ENCODE data around the gene MYBPHL. TPM values are rescaled to one million over a fixed set of nuclear protein-coding genes. Genes with fewer than 3 reads are reported as not detected.

MYBPHL gene
- total RNA-seq, 1 experiment from 2014 or later = 1.1 TPM

GRCh38 chr1:109277434-109278204 lies 29.2 kb downstream of the MYBPHL start:
- CTCF ChIA-PET = interaction anchor here (0.6 to 5.7 kb wide), 31 partner anchors 9 to 255 kb away, joined by 3 to 102 read pairs (median 4); partner anchors contain the start of gene SORT1
- H3K27ac Mint-ChIP-seq (ENCODE audit: low read depth, unreplicated experiment) = peak overlapping the region; percentile 16
- peak; percentile 70 for DNase-seq (ENCODE audit: unreplicated experiment)
- intact Hi-C loops (cut with micrococcal nuclease) = loop anchor here (1.0 to 5.0 kb wide), 2 partner anchors 122 to 255 kb away; no protein-coding TSS in a partner anchor
- no peaks in the 10 kb centered on the region for H3K27me3 Mint-ChIP-seq (ENCODE audit: insufficient read depth, unreplicated experiment)
- no peak overlapping the region for H3K4me3 Mint-ChIP-seq (ENCODE audit: unreplicated experiment)
- H3K4me1 Mint-ChIP-seq (ENCODE audit: insufficient read depth, unreplicated experiment) = peaks cover 48% of the 10 kb centered on the region
- no peaks in the 10 kb centered on the region for H3K9me3 Mint-ChIP-seq (ENCODE audit: unreplicated experiment)
- peaks cover 6% of the 10 kb centered on the region for H3K36me3 Mint-ChIP-seq (ENCODE audit: insufficient read depth, unreplicated experiment)
- POLR2A ChIA-PET = interaction anchor here (0.6 to 4.2 kb wide), 10 partner anchors 15 to 148 kb away, joined by 3 to 35 read pairs (median 4); partner anchors contain the start of genes PSMA5, SARS1 and SORT1
- TF ChIP-seq, protein P1, sequence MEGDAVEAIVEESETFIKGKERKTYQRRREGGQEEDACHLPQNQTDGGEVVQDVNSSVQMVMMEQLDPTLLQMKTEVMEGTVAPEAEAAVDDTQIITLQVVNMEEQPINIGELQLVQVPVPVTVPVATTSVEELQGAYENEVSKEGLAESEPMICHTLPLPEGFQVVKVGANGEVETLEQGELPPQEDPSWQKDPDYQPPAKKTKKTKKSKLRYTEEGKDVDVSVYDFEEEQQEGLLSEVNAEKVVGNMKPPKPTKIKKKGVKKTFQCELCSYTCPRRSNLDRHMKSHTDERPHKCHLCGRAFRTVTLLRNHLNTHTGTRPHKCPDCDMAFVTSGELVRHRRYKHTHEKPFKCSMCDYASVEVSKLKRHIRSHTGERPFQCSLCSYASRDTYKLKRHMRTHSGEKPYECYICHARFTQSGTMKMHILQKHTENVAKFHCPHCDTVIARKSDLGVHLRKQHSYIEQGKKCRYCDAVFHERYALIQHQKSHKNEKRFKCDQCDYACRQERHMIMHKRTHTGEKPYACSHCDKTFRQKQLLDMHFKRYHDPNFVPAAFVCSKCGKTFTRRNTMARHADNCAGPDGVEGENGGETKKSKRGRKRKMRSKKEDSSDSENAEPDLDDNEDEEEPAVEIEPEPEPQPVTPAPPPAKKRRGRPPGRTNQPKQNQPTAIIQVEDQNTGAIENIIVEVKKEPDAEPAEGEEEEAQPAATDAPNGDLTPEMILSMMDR (IDR thresholded peaks at IDR 0.05; ENCODE audit: unreplicated experiment) = peak; percentile 92
- BruUV-seq (replicated peaks) = no TSS peak

GRCh38 chr1:109275706-109276345 lies 31.0 kb downstream of the MYBPHL start:
- intact Hi-C loops (cut with micrococcal nuclease) = loop anchor here (5.0 kb wide), 1 partner anchor 256 kb away; no protein-coding TSS in a partner anchor
- no peak for DNase-seq (ENCODE audit: unreplicated experiment)
- H3K36me3 Mint-ChIP-seq (ENCODE audit: insufficient read depth, unreplicated experiment) = peaks cover 6% of the 10 kb centered on the region
- H3K4me3 Mint-ChIP-seq (ENCODE audit: unreplicated experiment) = peak overlapping the region; percentile 72
- peaks cover 30% of the 10 kb centered on the region for H3K4me1 Mint-ChIP-seq (ENCODE audit: insufficient read depth, unreplicated experiment)
- POLR2A ChIA-PET = interaction anchor here (0.5 to 4.2 kb wide), 9 partner anchors 68 to 238 kb away, joined by 3 to 35 read pairs (median 5); partner anchors contain the start of genes PSMA5 and SORT1
- TF ChIP-seq, protein P1 (IDR thresholded peaks at IDR 0.05; ENCODE audit: unreplicated experiment) = no peak
- H3K27me3 Mint-ChIP-seq (ENCODE audit: insufficient read depth, unreplicated experiment) = no peaks in the 10 kb centered on the region
- CTCF ChIA-PET = interaction anchor here (0.7 to 5.7 kb wide), 18 partner anchors 12 to 257 kb away, joined by 3 to 102 read pairs (median 6); partner anchors contain the start of genes CYB561D1 and SORT1
- H3K27ac Mint-ChIP-seq (ENCODE audit: low read depth, unreplicated experiment) = peak overlapping the region; percentile 79
- BruUV-seq (replicated peaks) = no TSS peak
- no peaks in the 10 kb centered on the region for H3K9me3 Mint-ChIP-seq (ENCODE audit: unreplicated experiment)

GRCh38 chr1:109274533-109275476 lies 32.0 kb downstream of the MYBPHL start:
- Mint-ChIP-seq H3K27ac (ENCODE audit: low read depth, unreplicated experiment) (peak overlapping the region; percentile 79), H3K4me1 (ENCODE audit: insufficient read depth, unreplicated experiment) (peaks cover 29% of the 10 kb centered on the region), H3K9me3 (ENCODE audit: unreplicated experiment) (no peaks in the 10 kb centered on the region), H3K4me3 (ENCODE audit: unreplicated experiment) (peak overlapping the region; percentile 72), H3K27me3 (ENCODE audit: insufficient read depth, unreplicated experiment) (no peaks in the 10 kb centered on the region), H3K36me3 (ENCODE audit: insufficient read depth, unreplicated experiment) (peaks cover 6% of the 10 kb centered on the region)
- DNase-seq (ENCODE audit: unreplicated experiment) = peak; percentile 94
- TF ChIP-seq, protein P1 (IDR thresholded peaks at IDR 0.05; ENCODE audit: unreplicated experiment) = no peak
- no TSS peak for BruUV-seq (replicated peaks)
- ChIA-PET POLR2A (interaction anchor here (0.6 to 2.4 kb wide), 7 partner anchors 12 to 124 kb away, joined by 3 to 11 read pairs (median 4); no protein-coding TSS in a partner anchor), CTCF (interaction anchor here (5.3 to 5.7 kb wide), 2 partner anchors 11 to 123 kb away, joined by 43 to 102 read pairs; partner anchors contain the start of gene SORT1)
- intact Hi-C loops (cut with micrococcal nuclease) = loop anchor here (1.0 to 5.0 kb wide), 2 partner anchors 12 to 257 kb away; no protein-coding TSS in a partner anchor
